GM21825 (cell line): ENCODE results near the gene EPB41L4B.

Experiments
- ATAC-seq: cut with Tn5 transposase; IDR thresholded peaks from one replicate; pipeline ENCODE4 v1.9.1; 2021; ENCODE audit warnings: mild to moderate bottlenecking, moderate library complexity; ENCODE audit not compliant: unreplicated experiment

The EPB41L4B gene

DNA sequence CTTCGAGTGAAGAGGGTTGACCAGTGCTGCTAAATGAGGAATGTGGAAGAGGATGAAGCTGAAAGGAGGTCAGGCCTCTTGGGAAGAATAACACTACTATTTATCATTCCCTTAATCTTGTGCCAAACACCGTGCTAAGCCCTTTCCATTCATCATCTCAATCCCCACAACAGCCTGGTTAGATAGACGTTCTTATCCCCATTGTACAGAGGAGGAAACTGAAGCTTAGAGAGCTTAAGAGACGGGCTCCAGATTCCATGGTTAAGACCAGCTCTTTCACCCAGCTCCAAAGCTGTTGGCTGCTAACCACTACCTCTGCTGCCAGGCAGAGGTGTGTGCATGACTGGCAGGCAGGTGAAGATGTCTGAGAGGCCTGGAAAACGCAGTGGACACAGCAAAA, 868 bp upstream of the EPB41L4B start:
- no peak for ATAC-seq

DNA sequence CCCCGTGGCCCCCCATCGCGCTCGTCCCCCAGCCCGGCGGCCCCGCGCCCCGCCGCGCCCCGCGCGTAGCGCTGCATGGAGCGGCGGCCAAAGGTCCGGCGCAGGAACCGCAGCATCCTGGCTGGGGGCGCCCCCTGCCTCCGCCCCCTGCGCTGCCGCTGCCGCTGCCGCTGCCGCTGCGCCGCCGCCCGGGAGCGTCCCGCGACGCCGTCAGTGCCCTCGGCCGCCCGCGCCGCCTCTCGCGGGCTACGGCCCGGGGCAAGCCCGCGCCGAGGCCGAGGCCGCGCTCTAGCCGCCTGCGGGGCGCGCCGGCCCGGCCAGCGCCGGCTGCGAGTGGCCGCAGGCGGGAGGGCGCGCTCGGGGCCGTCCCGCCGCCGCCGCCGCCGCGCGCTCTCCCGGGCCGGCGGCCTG, 523 bp downstream of the EPB41L4B start:
- peak; percentile 38 for ATAC-seq

DNA sequence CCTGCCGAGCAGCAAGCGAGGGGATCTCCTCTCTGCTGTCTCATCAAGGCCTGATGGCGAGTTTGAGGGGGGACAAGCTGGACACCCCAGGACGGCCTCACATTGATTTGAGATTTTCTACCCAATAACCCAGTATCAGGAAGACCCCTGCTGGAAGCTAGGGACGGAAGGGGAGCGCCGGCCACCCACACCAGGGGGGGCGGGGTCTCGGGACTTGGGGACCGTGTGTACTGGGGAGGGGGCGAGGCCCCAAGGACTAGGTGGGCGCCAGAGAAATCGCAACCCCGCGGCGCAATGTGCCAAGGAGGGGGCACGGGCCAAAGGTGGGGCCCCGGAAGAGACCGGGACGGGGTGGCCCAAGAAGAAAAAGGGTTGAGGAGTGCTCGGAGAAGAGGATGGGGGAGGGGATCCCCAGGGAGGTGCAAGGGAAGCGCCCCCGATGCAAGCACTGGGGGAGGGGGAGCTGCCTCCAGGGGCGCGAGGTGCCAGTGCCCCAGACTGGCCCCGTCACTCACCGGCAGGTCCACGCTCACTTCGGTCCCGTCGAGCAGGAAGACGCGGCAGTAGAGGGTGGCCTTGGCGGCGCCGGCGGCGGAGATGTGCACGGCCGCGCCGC, 1.1 kb downstream of the EPB41L4B start:
- peak; percentile 22 for ATAC-seq

DNA sequence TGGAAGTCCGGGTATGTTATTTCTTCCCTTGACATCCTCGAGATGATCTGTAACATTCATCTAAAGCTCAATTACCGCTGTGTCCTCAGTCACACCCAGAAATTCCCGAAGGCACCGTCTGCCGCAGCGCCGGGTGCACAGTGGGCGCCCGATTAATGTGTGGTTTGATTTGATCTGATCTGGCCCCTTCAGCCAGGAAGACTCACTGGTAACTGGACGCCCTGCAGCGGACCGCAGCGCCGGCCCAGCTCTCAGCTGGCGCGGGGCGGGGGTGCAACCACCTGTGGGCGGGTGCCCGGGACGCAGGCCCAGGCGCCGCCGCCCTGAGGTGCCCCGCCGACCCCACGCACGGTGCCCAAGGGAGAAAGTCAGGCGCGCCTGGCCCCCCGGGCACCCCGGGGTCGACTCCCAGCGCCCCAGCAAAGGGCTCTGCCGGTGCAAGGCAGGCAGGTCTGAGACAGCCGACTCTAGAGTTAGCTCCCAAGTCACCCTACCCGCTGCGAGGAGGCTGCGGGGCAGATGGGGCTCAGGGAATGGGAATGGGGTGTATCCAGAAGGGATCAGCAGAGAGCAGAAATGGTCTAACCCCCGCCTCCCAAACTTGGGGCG, 1.7 kb downstream of the EPB41L4B start:
- no peak for ATAC-seq

DNA sequence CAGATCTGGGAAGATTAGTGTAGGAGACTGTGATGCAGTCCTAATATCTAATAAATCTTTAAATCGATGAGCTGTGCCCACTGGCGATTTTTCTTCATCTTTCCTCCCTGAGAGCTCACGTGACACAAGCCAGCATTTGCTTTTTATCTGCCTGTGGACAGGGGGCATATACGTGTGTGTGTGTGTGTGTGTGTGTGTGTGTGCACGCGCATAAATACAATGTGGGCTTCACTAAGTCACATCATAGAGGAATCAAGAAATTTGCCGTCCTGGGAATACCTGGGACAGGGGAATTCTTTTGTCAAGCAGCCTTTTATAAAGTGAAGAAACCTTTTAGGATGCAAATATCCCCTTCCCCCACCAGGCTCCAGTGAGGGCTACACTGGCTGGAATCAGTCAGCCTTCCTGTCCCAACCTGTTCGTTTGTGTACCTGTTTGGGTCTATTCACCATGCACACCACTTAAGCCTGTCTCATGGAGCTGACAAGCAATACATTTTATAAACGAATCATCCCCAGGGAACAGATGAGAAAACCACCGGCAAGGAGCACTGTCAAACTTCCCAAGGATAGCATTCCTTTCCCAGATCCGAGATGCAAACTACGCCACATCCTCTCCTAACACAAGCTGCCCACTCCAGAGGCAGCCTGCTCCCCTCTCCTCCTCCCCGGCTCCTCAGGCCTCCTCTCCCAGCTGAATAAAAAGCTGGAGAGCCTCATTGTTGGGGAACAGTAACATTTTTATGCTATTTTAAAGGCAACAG, 2.7 kb downstream of the EPB41L4B start:
- ATAC-seq: no peak

DNA sequence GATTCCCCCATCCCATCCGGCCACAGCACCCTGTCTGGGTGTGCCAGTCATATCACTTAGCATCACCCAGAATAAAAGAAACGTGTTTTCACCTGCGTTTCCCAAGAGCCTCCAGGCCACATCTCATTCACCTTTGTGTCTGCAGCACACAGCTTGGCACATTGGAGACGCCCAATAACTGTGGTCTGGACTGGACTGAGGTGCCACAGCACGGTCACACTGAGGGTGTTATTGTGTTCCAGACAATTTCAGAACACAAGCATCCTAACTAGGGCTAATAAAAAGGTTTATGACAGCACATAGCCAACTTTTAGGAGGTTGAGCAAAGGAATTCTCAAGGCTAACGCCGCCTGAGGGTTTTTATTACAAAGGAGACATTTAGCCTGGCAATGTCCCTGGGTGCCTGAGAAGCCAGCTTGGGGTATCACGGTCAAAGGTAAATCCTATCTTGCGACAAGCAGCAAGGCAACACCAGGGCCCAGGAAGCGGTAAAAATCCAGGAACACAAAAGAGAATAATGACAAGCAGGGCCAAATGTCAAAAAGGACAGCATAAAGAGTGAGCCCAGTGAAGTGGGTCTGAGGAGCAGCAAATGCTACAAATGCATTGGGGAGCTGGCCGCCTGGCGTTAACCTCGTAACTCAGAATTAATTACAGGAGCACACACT, 3.4 kb downstream of the EPB41L4B start:
- ATAC-seq: no peak

DNA sequence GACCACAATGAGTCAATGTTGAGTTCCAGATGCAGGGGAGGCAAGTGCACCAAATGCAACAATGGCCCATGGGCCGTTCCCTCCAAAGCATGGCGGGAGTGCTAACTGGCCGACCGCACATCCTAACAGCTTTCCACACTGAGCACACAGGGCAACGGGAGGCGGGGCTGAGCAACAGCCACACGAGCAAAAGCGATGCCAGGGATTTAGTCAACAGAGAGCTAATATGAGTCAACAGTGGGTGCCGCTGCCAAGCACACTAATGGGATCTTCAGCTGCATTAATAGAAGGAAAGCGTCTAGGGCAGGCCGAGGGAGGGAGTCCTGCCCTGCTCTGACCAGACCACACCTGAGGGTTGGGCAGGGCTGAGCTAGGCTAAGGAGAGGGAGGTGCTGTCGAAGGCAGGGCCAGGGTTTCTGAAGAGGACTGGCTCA, 4.6 kb downstream of the EPB41L4B start:
- no peak for ATAC-seq

DNA sequence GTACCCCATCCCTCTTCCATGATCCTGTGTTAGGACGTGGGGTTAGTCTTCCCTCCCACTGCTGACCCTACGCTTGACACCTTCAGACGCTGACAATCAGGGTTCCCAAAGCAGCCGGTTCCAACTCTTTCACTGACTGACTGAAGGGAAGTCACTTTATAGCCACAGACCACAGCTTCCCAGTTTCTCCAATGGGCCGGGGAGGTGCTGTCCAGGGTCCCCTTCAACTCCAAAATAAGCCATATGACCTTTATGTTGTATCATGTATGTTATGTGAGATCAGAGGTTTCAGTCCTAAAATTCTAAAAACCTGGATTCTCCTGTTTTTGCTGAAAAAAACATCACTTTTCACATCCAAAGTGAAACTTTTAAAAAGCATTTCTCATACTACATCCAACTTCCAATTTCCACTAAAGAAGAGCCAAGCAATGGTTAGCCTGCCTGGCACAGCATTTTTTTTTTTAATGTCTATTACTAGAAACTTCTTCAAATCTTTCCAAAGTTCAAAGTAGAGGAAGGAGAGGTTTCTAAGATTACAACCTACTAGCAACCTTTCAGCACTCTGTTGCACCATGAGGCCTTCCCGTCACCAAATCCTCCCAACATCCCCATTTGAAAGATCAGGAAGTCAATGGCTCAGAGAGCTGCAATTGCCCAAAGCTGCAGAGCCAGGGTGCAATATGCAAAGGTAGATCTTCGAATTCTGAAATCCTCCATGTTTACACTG, 5.2 kb downstream of the EPB41L4B start:
- no peak for ATAC-seq

DNA sequence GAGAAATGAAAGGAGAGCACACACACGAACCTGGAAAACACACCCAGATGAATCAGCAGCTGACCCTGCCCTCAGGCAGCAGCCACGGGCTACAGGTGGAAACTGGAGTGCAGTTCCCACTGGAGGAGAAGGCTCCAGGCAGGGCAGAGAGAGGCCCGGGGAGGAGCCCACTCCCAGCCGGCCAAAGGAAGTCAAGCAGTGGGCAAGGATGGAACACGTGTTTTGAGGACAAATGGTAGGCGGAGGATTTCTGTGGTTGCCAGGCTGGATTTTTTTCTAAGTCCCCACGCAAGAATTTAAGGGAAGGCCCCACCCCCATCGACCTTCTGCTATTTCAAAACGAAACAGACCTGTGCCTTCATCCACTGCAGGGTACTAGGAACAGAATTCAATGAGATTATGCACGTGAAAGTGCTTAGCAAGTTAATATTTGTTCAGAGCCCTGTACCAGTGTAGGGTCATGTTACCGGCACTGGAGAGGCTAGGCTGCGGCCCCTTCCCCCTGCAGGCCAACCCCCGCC, 6.8 kb downstream of the EPB41L4B start:
- ATAC-seq: no peak

DNA sequence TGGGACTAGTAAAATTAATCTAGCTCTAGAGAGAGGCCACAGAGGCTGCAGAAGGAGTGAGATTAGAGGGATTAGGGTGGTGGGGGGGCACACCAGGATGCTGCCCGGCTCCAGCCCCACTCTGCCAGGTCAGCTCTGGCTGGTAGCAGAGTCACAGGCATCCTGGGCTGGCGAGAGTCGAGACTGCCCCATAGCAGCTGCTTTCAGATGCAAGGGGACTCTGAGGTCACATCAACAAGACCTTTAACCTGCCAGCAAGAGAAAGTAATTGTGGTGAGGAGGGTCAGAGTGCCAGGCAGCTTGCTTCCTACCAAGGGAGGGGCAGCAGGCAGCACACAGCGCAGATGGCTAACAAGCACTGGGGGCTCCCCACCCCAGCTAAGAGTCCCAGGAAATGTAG, 7.5 kb downstream of the EPB41L4B start:
- ATAC-seq: no peak

DNA sequence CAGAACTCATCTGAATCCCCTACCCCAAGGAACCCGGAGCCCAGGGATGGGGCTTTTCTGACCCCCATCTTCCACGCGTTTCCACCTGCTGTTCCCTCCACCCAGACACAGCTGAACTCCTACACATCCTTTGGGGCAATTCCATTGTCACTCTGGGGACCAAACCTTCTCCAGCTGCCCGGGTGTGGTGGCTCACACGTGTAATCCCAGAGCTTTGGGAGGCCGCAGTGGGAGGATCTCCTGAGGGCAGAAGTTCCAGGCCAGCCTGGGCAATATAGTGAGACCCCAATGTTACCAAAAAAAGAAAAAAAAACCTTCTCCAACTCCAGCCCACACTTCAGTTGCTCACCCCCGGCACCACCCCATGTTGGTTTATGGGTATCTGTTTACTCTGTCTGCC, 8.1 kb downstream of the EPB41L4B start:
- no peak for ATAC-seq

DNA sequence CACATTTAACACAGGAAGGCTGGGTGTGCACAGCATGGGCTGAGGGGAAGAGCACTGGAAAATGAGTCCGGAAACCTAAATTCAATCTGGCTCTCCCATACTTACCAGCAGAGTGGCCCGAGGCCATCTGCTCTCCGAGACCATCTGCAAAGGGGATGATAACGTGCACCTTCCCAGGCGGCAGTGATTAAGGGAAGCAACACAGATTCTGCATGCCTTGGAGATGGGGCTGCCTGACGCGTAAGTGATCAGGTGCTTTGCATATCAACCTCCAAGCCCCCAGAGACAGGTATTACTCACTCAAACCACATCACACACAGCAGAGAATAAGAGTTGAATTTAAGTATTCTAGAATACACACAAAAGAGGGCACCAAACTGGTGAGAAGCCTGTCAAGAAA, 9.1 kb downstream of the EPB41L4B start:
- ATAC-seq: peak; percentile 67

DNA sequence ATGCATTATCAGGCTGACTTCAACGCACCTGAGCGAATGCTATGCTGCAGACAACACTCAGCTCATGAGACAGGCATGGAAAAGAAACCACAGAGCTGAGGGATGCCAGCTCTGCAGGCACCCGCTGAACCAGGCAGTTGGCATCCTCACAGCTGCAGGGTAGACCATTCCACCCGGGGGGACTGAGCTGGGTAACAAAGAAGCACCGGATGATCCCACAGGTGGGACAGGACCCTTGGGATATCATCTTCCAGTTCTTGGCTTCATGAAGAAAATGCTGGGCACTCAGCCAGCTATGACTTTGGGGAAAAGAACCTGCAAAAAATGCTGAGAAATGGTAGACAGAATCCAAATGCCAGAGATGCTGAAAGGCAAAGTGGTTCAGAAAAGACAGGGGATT, 9.6 kb downstream of the EPB41L4B start:
- ATAC-seq: no peak

DNA sequence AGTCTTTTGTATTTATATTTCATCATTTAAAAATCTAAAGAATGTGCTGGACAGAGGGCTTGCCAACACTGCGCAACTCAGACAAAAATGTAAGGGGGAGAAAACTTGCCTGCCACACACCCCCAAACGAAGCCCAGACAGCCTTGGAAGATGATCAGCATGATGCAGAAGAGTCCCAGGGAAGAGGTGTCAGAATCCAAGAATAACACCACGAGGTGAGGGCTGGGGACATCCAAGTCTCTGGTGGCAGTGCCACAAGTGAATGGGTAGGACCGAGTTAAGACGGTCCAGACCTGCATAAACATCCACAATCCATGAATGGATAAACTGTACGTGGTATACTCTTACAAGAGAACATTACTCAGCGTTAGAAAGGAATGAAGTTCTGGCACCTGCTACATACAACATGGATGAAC, 10.4 kb downstream of the EPB41L4B start:
- no peak for ATAC-seq

DNA sequence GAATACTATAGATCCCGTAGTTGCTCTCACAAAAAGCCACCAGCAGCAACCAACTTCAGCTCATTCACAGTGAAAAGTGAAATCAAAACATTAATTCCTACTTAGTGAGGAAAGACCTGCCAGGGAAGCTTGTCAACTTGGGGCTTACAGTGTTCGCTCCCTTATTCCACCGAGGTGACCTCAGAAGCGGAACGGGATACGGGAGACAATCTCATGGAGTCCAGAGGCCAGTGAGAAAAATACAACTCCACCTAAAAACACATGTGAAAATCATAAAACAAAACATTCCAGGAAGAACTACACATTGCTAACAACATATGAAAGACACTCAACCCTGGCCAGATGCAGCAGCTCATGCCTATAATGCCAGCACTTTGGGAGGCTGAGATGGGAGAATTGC, 11.6 kb downstream of the EPB41L4B start:
- no peak for ATAC-seq

DNA sequence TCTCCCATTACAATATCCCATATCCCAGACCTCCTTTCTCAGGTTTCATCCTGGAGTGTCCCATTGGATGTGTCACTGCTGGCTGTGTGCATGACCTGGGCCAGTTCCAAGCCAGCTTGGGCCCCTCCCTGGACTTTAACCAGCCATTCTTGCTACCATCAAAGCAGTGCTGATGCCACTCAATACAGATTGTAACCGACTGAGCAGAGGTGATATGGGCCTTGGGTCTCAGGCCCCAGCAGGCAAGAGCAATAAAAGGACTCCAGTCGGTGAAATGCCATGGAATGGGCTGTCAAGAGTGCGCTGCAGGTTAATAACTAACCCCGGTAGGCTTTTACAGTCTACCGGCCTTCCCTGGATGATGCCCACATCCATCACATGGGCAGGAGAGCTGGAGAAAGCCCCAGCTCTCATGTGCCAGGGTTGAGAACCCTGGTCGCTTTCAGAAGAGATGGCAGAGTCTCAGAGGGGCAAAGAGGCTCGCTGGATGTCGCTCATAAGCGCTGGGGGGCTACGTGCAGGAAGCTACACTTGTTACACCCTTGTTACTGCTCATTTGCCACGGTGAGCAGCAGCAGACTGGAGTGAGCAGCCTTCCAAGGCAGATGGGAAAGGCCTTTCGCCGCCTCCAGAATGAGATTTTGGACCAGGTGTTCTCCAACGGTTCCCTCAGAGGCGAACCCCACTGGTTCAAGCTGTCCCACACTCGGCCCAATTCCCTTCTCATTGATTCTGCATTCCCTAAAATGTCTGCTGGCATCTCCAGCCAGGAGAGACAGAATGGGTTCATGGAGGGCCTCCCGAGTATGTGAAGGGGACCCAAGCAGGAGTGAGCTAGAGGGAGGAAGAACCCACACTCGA, 13.2 kb downstream of the EPB41L4B start:
- ATAC-seq: no peak

DNA sequence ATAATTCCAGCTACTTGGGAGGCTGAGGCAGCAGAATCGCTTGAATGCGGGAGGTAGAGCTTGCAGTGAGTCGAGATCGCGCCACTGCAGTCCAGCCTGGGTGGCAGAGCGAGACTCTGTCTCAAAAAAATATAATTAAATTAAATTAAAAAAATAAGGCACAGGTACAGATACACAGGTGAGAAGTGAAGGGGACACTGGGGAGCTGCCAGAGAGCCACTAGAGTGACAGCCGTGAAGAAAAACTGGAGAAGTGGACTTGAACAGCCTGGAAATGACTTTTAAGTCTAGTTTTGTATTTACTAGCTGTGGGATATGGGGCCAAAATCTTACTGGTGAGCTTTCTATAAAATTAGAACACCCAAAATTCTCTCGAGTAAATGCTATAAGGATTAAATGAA, 15.1 kb downstream of the EPB41L4B start:
- no peak for ATAC-seq

DNA sequence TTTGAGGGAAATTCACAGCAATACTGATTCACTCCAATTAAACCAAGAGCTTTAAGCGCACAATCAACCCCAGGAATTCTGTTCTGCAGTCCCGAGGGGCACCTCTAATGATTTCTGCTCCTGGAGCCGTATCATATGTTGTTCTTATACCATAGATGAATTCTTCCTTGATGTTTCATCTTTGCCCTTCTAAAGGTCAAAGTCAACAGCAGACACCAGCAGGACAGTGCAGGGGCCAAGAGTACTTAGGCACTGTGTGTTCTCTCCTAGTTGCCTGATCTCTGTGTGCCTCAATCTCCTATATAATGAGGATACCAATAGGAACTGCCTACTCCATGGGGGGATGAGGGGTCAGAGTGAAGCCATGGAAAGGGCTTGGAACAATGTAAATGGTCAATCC, 16.5 kb downstream of the EPB41L4B start:
- ATAC-seq: no peak

DNA sequence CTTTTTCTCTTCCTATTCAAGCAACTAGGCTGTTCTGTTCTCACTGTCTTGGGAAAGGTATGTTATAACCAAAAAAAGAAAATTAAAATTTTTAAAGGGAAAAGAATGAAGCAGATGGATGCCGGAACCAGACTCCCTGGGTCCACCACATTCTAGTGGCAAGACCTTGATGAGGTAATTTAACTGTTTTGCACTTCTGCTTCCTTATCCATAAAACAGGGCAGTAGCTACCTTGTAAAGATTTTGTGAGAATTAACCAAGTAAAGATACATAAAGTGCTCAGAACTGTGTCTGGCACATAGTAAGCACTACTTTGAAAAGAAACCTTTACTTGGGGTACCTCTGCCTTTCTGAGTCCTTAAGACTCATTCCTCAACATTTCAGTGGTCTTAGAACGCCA, 17.0 kb downstream of the EPB41L4B start:
- no peak for ATAC-seq

DNA sequence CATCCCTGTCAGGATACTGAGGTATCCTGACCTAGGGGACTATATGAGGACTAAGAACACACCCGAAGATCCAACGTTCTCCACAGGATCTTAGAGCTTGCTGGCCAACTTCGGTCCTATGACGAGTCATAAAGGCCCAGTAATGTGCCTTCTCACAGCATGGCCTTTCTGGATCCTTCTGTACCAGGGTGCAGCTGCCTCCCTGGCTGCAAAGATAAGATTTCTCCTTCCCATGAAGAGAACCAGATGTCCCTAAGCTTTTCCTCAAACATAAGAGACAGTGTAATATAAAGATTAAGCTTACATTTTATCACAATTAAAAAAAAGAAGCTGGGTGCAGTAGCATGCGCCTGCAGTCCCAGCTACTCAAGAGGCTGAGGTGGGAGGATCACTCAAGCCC, 18.3 kb downstream of the EPB41L4B start:
- no peak for ATAC-seq
